HL-60/S4 treated with retinoic acid at 250 ng/mL for 4 days and 3 days (cell line): ENCODE measurements around the gene PGM3.

Experiments
- in situ Hi-C: fragments of 300-500 bp; cut with MboI; formaldehyde crosslinking; loops from 2 replicates; pipeline ENCODE4 v1.7.0; 2022; ENCODE audit warnings: low sequenced_read_pairs

PGM3 gene

GRCh38 chr6:83185096-83185495 is 8.0 kb downstream of the PGM3 start:
- in situ Hi-C loops, result no loop called here

GRCh38 chr6:83183082-83183828 is 9.8 kb downstream of the PGM3 start:
- in situ Hi-C loops, result no loop called here

GRCh38 chr6:83182114-83182513 is 11.0 kb downstream of the PGM3 start:
- in situ Hi-C loops, result no loop called here

- in situ Hi-C loops, result no loop called here
Measured at GRCh38 chr6:83180426-83180950, 12.6 kb downstream of the PGM3 start.

- in situ Hi-C loops, result no loop called here
Measured at GRCh38 chr6:83176246-83176645, 16.8 kb downstream of the PGM3 start.

GRCh38 chr6:83169511-83169910 is 23.6 kb downstream of the PGM3 start:
- in situ Hi-C loops, result no loop called here

GRCh38 chr6:83169106-83169505 is 24.0 kb downstream of the PGM3 start:
- in situ Hi-C loops, result no loop called here

- in situ Hi-C loops, result no loop called here
Measured at GRCh38 chr6:83168556-83168955, 24.5 kb downstream of the PGM3 start.

GRCh38 chr6:83167726-83168278 is 25.3 kb downstream of the PGM3 start:
- in situ Hi-C loops, result no loop called here

- in situ Hi-C loops, result no loop called here
Measured at GRCh38 chr6:83160167-83160566, 32.9 kb downstream of the PGM3 start.

GRCh38 chr6:83155794-83156193 is 37.3 kb downstream of the PGM3 start:
- in situ Hi-C loops, result no loop called here

GRCh38 chr6:83153883-83154521 is 39.1 kb downstream of the PGM3 start:
- in situ Hi-C loops, result no loop called here

- in situ Hi-C loops, result no loop called here
Measured at GRCh38 chr6:83152913-83153312, 40.2 kb downstream of the PGM3 start.

GRCh38 chr6:83151114-83151513 is 42.0 kb downstream of the PGM3 start:
- in situ Hi-C loops, result no loop called here

- in situ Hi-C loops, result no loop called here
Measured at GRCh38 chr6:83138758-83139157, 54.3 kb downstream of the PGM3 start.

- in situ Hi-C loops, result no loop called here
Measured at GRCh38 chr6:83138118-83138722, 54.8 kb downstream of the PGM3 start.

- in situ Hi-C loops, result no loop called here
Measured at GRCh38 chr6:83132121-83132520, 60.9 kb downstream of the PGM3 start.

GRCh38 chr6:83127976-83128375 is 65.1 kb downstream of the PGM3 start:
- in situ Hi-C loops, result no loop called here

GRCh38 chr6:83127258-83127657 is 65.8 kb downstream of the PGM3 start:
- in situ Hi-C loops, result no loop called here

- in situ Hi-C loops, result no loop called here
Measured at GRCh38 chr6:83126807-83127206, 66.3 kb downstream of the PGM3 start.

GRCh38 chr6:83126223-83126622 is 66.8 kb downstream of the PGM3 start:
- in situ Hi-C loops, result no loop called here

- in situ Hi-C loops, result no loop called here
Measured at GRCh38 chr6:83125425-83125824, 67.6 kb downstream of the PGM3 start.
